Activated CD8-positive, alpha-beta memory T cell treated with anti-CD3 and anti-CD28 coated beads for 4 hours (primary cell): Measurements from ENCODE around the gene IARS2.
"Not testable (repeated sequence)": the region's sequence is repeated elsewhere in the genome, so short reads cannot be mapped to it uniquely, and the experiment has no call there.

Source experiments
- DNase-seq, 2 donors: peaks; one replicate each; pipeline ENCODE4 v3.0.0-alpha.2; 2020; ENCODE audit warnings: low read depth in 2 of 2

IARS2 gene

DNA sequence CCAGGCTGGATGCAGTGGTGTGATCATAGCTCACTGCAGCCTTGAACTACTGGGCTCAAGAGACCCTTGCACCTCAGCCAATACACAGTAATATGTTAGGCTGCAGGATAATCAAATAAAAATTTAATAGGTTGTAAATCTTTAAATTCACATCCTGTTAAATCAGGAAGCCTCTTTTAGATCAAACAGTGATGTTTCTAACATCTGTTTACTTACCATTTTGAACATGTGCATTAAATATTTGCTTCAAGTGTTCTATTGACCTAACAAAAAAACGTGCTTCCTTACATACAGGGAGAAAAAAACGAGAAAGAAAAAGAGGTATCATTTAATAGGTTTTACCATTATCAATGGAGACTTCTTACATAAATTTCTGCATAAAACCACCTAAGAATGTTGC is 70.6 kb downstream of the IARS2 start:
- no peak for DNase-seq

DNA sequence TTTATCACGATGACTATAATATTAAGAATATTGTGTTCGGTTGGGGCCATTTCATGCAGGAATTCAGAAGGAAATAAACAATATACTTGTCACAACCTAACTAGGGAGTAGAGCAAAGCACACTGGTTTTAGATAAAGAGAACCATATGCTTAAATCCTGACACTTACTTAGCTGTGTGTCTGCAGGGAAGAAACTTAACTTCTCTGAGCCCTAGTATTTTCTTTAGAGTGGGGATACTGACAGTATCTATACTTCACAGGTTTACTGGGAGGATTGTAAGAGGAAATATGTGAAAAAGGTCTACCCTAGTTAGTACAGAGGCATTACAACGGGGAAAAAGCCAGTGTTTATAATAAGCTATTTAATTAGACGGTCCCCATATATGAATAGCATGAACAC is 72.9 kb downstream of the IARS2 start:
- no peak for DNase-seq

- DNase-seq: not testable (repeated sequence)
These were observed 76.0 kb downstream of the IARS2 start for GRCh38 chr1:220169887-220170286.

DNA sequence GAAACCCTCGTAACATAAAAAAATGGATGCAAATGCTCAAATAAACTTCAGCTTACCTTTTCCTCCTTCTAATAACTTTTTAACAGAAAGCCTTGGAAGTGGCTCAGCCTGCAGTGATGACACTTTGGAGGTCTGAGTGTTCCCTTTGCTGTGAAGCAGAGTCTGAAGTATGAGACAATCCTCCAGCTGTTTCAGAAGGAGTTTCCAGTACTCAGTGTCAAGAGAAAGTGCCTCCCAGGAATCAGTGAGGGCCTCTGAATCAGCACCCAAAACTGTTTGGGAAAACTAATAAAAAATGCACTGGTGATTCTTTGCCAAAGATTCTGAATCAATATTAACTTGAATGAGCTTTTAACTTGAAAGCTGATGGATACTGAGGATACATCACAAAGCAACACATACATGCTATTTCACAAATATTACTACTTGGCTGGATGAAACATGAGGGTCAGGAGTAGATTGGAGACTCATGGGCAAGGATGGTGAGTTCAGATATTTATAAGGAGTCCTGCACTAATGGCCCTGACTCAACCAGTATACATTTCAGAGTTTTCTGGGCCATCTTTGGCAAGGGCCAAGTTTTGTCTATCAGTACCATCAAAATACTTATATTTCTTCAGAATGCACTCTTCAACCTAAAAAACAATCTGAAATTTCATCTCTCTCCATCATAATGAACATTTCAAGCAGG is 77.0 kb downstream of the IARS2 start:
- DNase-seq: no peak

GRCh38 chr1:220176540-220176939 is 82.6 kb downstream of the IARS2 start:
- no peak for DNase-seq

GRCh38 chr1:220182111-220182510 is 88.2 kb downstream of the IARS2 start:
- DNase-seq: no peak

DNA sequence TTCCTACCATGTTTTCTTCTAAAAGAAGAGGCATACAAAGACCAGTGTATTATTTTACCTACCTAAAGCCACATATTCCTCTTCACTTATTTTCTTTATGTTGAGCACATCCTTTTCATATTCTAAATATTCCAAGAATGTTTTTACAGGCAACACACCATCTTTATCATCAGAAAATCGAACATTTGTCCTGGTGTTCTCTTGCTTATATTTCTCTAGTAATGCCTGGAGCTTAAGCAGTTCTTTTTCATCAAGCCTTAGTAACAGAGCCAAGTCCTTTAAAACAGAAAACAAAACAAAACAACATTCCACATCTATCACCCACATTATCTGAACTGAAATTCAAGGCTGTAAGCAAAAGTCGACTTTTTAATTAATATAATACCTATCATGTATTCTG is 88.7 kb downstream of the IARS2 start:
- DNase-seq: no peak

GRCh38 chr1:220184506-220184905 is 90.6 kb downstream of the IARS2 start:
- DNase-seq: no peak

DNA sequence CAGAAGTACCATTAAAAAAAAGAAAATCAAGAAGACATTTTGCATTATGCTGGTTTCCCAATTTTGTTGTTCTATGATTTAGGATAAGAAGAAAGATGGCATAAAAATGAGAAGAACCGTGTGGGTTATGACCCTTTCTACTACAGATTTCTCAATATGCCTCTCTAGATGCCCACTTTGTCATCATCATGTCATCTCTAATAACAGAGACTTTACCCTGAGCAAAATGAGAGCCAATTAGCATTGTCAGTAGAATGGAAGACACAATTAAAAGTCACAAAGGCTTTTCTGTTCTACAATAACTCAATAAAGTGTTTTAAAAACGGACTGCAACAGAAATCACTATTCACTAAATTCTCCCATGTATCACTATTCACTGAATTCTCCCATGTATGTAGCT is 92.8 kb downstream of the IARS2 start:
- DNase-seq: no peak

DNA sequence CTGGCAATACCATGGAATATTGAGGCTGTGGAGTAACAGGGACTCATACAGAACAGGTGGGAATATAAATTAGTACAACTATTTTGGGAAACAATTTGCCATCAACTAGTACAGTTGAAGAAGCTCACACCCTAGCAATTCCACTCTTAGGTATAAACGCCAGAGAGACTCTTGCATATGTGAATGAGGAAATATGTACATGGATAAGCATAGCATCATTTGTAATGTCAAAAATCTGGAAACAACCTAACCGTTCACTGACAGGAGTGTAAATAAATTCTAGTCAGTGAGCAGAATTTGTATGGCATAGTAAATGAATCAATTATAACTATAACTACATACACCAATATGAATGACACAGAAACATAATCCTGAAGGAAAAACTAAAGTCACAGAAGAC is 94.6 kb downstream of the IARS2 start:
- DNase-seq: no peak

DNA sequence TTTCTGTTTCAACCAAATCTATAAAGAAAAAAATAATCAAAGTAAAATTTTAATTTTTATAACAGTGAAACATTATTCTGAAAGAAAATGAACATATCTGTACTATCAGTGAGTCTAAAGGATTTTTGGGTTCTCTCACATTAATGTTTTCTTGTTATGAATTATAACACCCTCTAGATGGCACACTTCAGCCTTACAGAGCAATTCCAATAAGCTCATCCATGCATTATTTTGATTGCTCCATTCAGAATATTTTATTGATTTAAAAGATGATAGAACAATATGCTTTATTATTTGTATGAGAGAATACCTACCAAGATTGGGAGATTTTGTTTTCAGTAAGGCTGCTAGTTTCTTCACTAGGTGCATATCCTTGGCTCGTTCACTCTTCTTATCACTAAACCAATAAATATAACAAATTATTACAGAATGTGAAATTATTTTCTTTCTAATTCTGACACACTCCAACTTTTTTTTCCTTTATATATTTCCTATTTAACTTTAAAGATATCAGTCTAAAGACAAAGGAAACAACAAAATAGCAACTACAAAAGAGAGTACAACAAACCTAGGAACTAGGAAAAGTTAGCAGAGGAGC is 95.9 kb downstream of the IARS2 start:
- DNase-seq: no peak

- no peak for DNase-seq
These were observed 101.8 kb downstream of the IARS2 start for GRCh38 chr1:220195701-220196100.
